ENCODE results near the gene SNCA. TPM values are rescaled to one million over a fixed set of nuclear protein-coding genes. Genes with fewer than 3 reads are reported as not detected.

The SNCA gene
- total and polyA plus RNA-seq, 2 of the 8 experiments (the other 6 are each of a cell fraction or from before 2014, with no cell fraction given) = 8.5 to 16.8 TPM

GRCh38 chr4:89681671-89682070 is 155.3 kb downstream of the SNCA start:
- Histone ChIP-seq H4K8ac (ENCODE audit: extremely low read depth, insufficient read depth, low read length) (no peak overlapping the region), H3K14ac (ENCODE audit: insufficient read length) (no peak overlapping the region), H3K4me3 (ENCODE audit: extremely low read depth in 1 of 4, insufficient read depth in 2 of 4, low read depth in 3 of 4, low read length in 4 of 4) (peak overlapping the region; percentile 44 to 84 (median 68)), H3K56ac (replicated peaks; ENCODE audit: insufficient read length, low read depth, low read length) (no peak overlapping the region), H3K9ac (replicated peaks in 1 of 4; ENCODE audit: extremely low read depth in 1 of 4, low read depth in 3 of 4, low read length in 3 of 4) (peak overlapping the region in 3 of 4 experiments; percentile 53 to 80 (median 57); a peak in 4 of 7 replicates), H3K23ac (ENCODE audit: insufficient read length) (no peak overlapping the region), H3K4me2 (ENCODE audit: insufficient read depth in 1 of 2, low read depth in 2 of 2, low read length in 2 of 2) (peak overlapping the region; percentile 63 to 67), H2BK20ac (ENCODE audit: low read length) (no peak overlapping the region), H2BK120ac (replicated peaks; ENCODE audit: low read depth, low read length) (no peak overlapping the region), H2BK15ac (ENCODE audit: low read length) (no peak overlapping the region), H3K36me3 (ENCODE audit: control insufficient read depth in 2 of 4, insufficient read depth in 4 of 4, low read length in 3 of 4) (peaks cover 0 to 25% (median 14%) of the 10 kb centered on the region in 4 experiments; a peak in 4 of 8 replicates), H3K79me2 (ENCODE audit: control insufficient read depth in 1 of 2, insufficient read depth in 2 of 2, low read length in 2 of 2) (peaks cover 0 to 42% of the 10 kb centered on the region in 2 experiments; a peak in 3 of 4 replicates), H3K4me1 (replicated peaks in 1 of 4; ENCODE audit: control insufficient read depth in 3 of 4, insufficient read depth in 4 of 4, low read length in 3 of 4) (peaks cover 0 to 3% (median 0%) of the 10 kb centered on the region in 4 experiments; a peak in 2 of 7 replicates), H4K5ac (ENCODE audit: insufficient read length, low read depth, low read length) (peak overlapping the region; percentile 86), H3K79me1 (ENCODE audit: low read depth, low read length) (no peaks in the 10 kb centered on the region; the same call in 1 of the 2 replicates), H3K27me3 (replicated peaks in 1 of 4; ENCODE audit: control insufficient read depth in 3 of 4, extremely low read depth in 1 of 4, insufficient read depth in 3 of 4, low read length in 3 of 4) (peaks cover 0 to 1% (median 0%) of the 10 kb centered on the region in 4 experiments; a peak in 1 of 7 replicates), H2BK5ac (ENCODE audit: low read depth, low read length) (no peak overlapping the region), H4K20me1 (replicated peaks in 1 of 2; ENCODE audit: control insufficient read depth in 1 of 2, insufficient read depth in 2 of 2, low read length in 2 of 2) (peaks cover 0 to 2% of the 10 kb centered on the region in 2 experiments), H3K4ac (replicated peaks; ENCODE audit: insufficient read length, low read depth, low read length) (no peak overlapping the region), H3K18ac (ENCODE audit: extremely low read depth, low read length) (no peak overlapping the region; the same call in 1 of the 2 replicates), H3K27ac (ENCODE audit: low read depth, low read length) (peak overlapping the region; percentile 37; the same call in 1 of the 2 replicates), H2AFZ (ENCODE audit: low read length) (0 out of 2 replicates have a peak overlapping the region, but pooled peaks have one; percentile 28), H3K23me2 (ENCODE audit: low read depth, low read length) (no peaks in the 10 kb centered on the region), H2AK5ac (ENCODE audit: low read depth, low read length) (no peak overlapping the region), H3K9me3 (ENCODE audit: insufficient read depth in 2 of 2, low read depth in 1 of 2, low read length in 1 of 2) (no peaks in the 10 kb centered on the region), H2BK12ac (ENCODE audit: low read depth, low read length) (no peak overlapping the region), H4K91ac (replicated peaks; ENCODE audit: insufficient read length, low read length) (no peak overlapping the region)
- 47% methylated on average over 1 of the region's 1 CpG; no CpG with 5 or more reads in 1 of the 2 experiments for WGBS, 2 experiments (ENCODE audit: extremely low coverage in 1 of 2, insufficient coverage in 1 of 2, insufficient read length in 1 of 2, insufficient replicate concordance in 2 of 2, low coverage in 1 of 2, low lambda C conversion rate in 2 of 2, missing lambda C conversion rate in 1 of 2)
- FAIRE-seq (no peak), DNase-seq (ENCODE audit: low read depth in 1 of 2, low spot score in 2 of 2) (no peak)
- ChIA-PET POLR2A (ENCODE audit: partially characterized antibody) (interaction anchor here (0.5 to 1.0 kb wide), 3 partner anchors 18 to 1196 kb away, joined by 4 to 5 read pairs (median 4); no protein-coding TSS in a partner anchor), CTCF (ENCODE audit: partially characterized antibody) (no interaction called here)
- TF ChIP-seq TBP (IDR thresholded peaks at IDR 0.05; ENCODE audit: low read depth, low read length) (no peak), TCF12 (IDR thresholded peaks at IDR 0.05; ENCODE audit: low read depth, low read length) (no peak), FOSL1 (IDR thresholded peaks at IDR 0.05; ENCODE audit: insufficient read depth, low read depth, low read length) (no peak), SAP30 (IDR thresholded peaks at IDR 0.05; ENCODE audit: insufficient read depth, insufficient replicate concordance, low read length) (no peak), CBX8 (IDR thresholded peaks at IDR 0.05; ENCODE audit: borderline replicate concordance, low read depth, low read length) (no peak), ATF3 (IDR thresholded peaks at IDR 0.05; ENCODE audit: insufficient read depth, low read depth, low read length) (no peak), POU5F1 (IDR thresholded peaks at IDR 0.05; ENCODE audit: low read depth, low read length) (no peak)
